B cell (primary cell): Measurements from ENCODE around the gene RABEPK.

ENCODE experiments used
- EZH2 ChIP-seq: IDR thresholded peaks from 2 replicates; pipeline ENCODE4 v1.6.1; 2012; ENCODE audit warnings: borderline replicate concordance, low read depth, mild to moderate bottlenecking, moderate library complexity, low read length; ENCODE audit not compliant: insufficient read depth, poor library complexity, severe bottlenecking
- TF ChIP-seq, protein P1 (sequence below): fragments of 200-600 bp; IDR thresholded peaks from one replicate; pipeline ENCODE4 v1.8.0; 2022; ENCODE audit warnings: antibody characterized with exemption, mild to moderate bottlenecking

DNA sequence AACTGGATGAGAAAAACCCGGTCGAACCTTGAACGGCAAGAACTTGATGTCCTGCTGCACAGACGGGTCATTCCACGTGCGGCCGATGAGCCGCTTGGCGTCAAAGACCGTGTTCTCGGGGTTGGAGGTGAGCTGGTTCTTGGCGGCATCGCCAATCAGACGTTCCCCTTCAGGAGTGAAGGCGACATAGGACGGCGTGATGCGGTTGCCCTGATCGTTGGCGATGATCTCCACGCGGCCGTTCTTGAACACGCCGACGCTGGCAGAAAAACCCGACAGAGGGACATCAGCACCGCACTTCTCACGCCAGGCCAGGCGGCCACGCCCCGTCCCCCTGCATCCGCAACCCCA lies 40.3 kb downstream of the RABEPK start:
- TF ChIP-seq, protein P1, sequence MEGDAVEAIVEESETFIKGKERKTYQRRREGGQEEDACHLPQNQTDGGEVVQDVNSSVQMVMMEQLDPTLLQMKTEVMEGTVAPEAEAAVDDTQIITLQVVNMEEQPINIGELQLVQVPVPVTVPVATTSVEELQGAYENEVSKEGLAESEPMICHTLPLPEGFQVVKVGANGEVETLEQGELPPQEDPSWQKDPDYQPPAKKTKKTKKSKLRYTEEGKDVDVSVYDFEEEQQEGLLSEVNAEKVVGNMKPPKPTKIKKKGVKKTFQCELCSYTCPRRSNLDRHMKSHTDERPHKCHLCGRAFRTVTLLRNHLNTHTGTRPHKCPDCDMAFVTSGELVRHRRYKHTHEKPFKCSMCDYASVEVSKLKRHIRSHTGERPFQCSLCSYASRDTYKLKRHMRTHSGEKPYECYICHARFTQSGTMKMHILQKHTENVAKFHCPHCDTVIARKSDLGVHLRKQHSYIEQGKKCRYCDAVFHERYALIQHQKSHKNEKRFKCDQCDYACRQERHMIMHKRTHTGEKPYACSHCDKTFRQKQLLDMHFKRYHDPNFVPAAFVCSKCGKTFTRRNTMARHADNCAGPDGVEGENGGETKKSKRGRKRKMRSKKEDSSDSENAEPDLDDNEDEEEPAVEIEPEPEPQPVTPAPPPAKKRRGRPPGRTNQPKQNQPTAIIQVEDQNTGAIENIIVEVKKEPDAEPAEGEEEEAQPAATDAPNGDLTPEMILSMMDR, result no peak
- TF ChIP-seq EZH2, result no peak
